H1 (cell line): ENCODE data around the gene SLC1A3. TPM values are rescaled to one million over a fixed set of nuclear protein-coding genes. Genes with fewer than 3 reads are reported as not detected.

Experiments
- BCL11A ChIP-seq, 2 experiments: IDR thresholded peaks; one replicate each; pipeline ENCODE4 v1.6.1; 2011; ENCODE audit warnings: low read depth in 2 of 2, low read length in 2 of 2, mild to moderate bottlenecking in 2 of 2
- POLR2AphosphoS5 ChIP-seq: IDR thresholded peaks from 2 replicates; pipeline ENCODE4 v1.6.1; 2011; ENCODE audit warnings: low read depth, low read length
- TBP ChIP-seq: IDR thresholded peaks from 2 replicates; pipeline ENCODE4 v1.6.1; 2011; ENCODE audit warnings: low read depth, low read length, improper control_type of control experiment
- polyA plus RNA-seq, 7 experiments: library from polyadenylated mRNA; depleted of rRNA in 3 of 7; stranded (reverse) in 5 of 7; unstranded in 2 of 7; fragments of >200 nt in 5 of 7; fragments of 200-250 nt in 2 of 7; gene quantifications; 1 replicate in 5 of 7; 2 replicates in 1 of 7; 4 replicates in 1 of 7; pipeline versions ENCODE4 v1.2.1 to v1.2.3, GENCODE V29; 2011 to 2013; ENCODE audit warnings: missing spikeins in 2 of 7, mixed read lengths in 2 of 7
- total RNA-seq: library from RNA; stranded (reverse); fragmentation: NEBNext Ultra II Directional; extraction: Animal tissue kit (Norgen Biotek cat#: 25700); gene quantifications from 2 replicates; pipeline ENCODE4 v1.2.1, GENCODE V29; 2021
- TF ChIP-seq, protein P1 (sequence below): IDR thresholded peaks from 2 replicates; pipeline ENCODE4 v1.6.1; 2012; ENCODE audit warnings: inconsistent platforms

The SLC1A3 gene
- total and polyA plus RNA-seq, 2 of the 8 experiments (the other 6 are each of a cell fraction or from before 2014, with no cell fraction given): 26.7 to 35.3 TPM

DNA sequence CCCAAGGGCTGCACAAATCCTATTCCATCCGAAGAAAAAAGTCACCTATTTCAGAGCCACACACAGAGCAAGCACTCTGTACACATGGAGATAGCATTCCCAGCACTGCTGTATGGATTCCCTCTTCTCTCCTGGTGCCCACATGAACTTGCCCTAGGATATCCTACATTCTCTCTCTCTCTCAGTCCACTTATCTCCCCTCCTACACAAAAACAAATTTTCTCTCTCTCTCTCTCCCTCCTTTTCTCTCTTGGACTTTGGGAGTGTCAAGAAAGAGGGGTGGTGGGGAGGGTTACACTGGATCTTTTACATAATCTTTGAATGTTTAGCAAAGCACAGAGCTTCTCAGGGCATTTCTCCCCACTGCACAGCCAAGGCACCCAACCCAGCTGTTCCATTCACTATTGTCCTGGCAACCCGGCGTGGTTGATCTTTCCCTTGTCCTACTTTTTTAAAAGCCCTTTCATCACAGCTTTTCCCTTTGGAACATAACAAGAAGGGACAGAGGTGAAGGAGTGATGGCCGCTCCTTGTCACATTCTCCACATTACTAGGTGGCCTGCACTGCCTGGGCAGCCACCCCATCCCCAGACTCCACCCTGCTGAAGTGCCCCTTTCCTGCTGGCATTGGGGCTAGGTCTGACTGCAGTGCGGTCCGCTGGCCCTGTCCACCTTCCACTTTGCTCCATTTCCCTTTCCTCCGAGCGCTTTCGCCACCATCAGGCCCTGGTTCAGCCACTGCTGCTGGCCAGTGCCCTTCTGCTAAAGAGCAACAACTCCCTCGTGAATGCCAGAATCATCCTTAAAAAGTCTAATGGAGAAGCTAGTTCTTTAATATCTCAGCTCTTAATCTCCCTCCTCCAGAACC, 22.2 kb upstream of the SLC1A3 start (continued):
- TF ChIP-seq, protein P1, sequence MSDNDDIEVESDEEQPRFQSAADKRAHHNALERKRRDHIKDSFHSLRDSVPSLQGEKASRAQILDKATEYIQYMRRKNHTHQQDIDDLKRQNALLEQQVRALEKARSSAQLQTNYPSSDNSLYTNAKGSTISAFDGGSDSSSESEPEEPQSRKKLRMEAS: no peak
- TF ChIP-seq POLR2AphosphoS5: no peak
- no peak for TF ChIP-seq TBP
- TF ChIP-seq BCL11A (IDR thresholded peaks at IDR 0.05; ENCODE audit: low read depth in 2 of 2, low read length in 2 of 2): no peak
